Measurements from ENCODE around the gene GXYLT2. TPM values are rescaled to one million over a fixed set of nuclear protein-coding genes. Genes with fewer than 3 reads are reported as not detected.

Gene GXYLT2
- total and polyA plus RNA-seq, 10 of the 15 experiments (the other 5 are each of a cell fraction or from before 2014, with no cell fraction given) = 0.27 to 2.6 (median 0.78) TPM

GRCh38 chr3:72897758-72898007 is 9.8 kb downstream of the GXYLT2 start:
- no TSS peak for BruUV-seq (replicated peaks)

More at GRCh38 chr3:72897758-72898007, 9.8 kb downstream of the GXYLT2 start:
- DNase-seq (ENCODE audit: low read depth, low spot score) (no peak), ATAC-seq (no peak), FAIRE-seq (no peak)
- Histone ChIP-seq H3K36me3 (ENCODE audit: control insufficient read depth in 2 of 2, insufficient read depth in 2 of 2, low read length in 1 of 2) (no peaks in the 10 kb centered on the region), H3K4me2 (ENCODE audit: control insufficient read depth, insufficient read depth) (no peak overlapping the region), H3K4me3 (no peak overlapping the region), H4K20me1 (ENCODE audit: control insufficient read depth, insufficient read depth) (no peaks in the 10 kb centered on the region), H3K9ac (ENCODE audit: control insufficient read depth, insufficient read depth, low read length) (no peak overlapping the region), H3K27ac (ENCODE audit: control insufficient read depth, insufficient read depth) (no peak overlapping the region), H3K79me2 (ENCODE audit: control insufficient read depth, insufficient read depth, low read length) (no peaks in the 10 kb centered on the region), H2AFZ (ENCODE audit: control insufficient read depth, low read depth, low read length) (no peak overlapping the region), H3K27me3 (replicated peaks in 1 of 2; ENCODE audit: control insufficient read depth in 2 of 2, insufficient read depth in 2 of 2, low read length in 1 of 2) (no peaks in the 10 kb centered on the region), H3K4me1 (ENCODE audit: control insufficient read depth, insufficient read depth, low read length) (no peaks in the 10 kb centered on the region), H3K9me3 (replicated peaks; ENCODE audit: control insufficient read depth, insufficient read depth, low read length) (no peaks in the 10 kb centered on the region)
- in situ Hi-C loops (cut with MboI) (no loop called here), intact Hi-C loops (cut with micrococcal nuclease; ENCODE audit: unreplicated experiment) (no loop called here)
- CTCF ChIA-PET = no interaction called here
- SMC1A ChIA-PET (ENCODE audit: uncharacterized antibody, unreplicated experiment) = no interaction called here
- TF ChIP-seq PML (IDR thresholded peaks at IDR 0.05; ENCODE audit: low read length) = no peak
- no peak for TF ChIP-seq ZSCAN29 (IDR thresholded peaks at IDR 0.05)
- TF ChIP-seq IRF5 (IDR thresholded peaks at IDR 0.05; ENCODE audit: borderline replicate concordance) = no peak
- TF ChIP-seq MEF2A (IDR thresholded peaks at IDR 0.05; ENCODE audit: insufficient read depth, low read depth, low read length) = no peak
- TF ChIP-seq SMC3 (IDR thresholded peaks at IDR 0.05; ENCODE audit: borderline replicate concordance, low read length) = no peak
- no peak for TF ChIP-seq MXI1 (IDR thresholded peaks at IDR 0.05; ENCODE audit: low read depth, low read length)
- no peak for TF ChIP-seq NFYA (IDR thresholded peaks at IDR 0.05; ENCODE audit: borderline replicate concordance, low read depth, low read length)
- TF ChIP-seq SUZ12 (IDR thresholded peaks at IDR 0.05; ENCODE audit: unreplicated experiment) = no peak
- TF ChIP-seq RFX5 (IDR thresholded peaks at IDR 0.05; ENCODE audit: low read depth, low read length) = no peak
- no peak for TF ChIP-seq CBX3 (IDR thresholded peaks at IDR 0.05; ENCODE audit: borderline replicate concordance, low read depth)
- TF ChIP-seq ASH2L (IDR thresholded peaks at IDR 0.05; ENCODE audit: borderline replicate concordance, low read depth) = no peak
- no peak for TF ChIP-seq TCF3 (IDR thresholded peaks at IDR 0.05; ENCODE audit: borderline replicate concordance, insufficient read depth, low read depth, low read length)
- no peak for TF ChIP-seq EGR1 (IDR thresholded peaks at IDR 0.05; ENCODE audit: borderline replicate concordance in 1 of 2, low read depth in 2 of 2, low read length in 2 of 2)
- TF ChIP-seq ZNF384 (IDR thresholded peaks at IDR 0.05; ENCODE audit: borderline replicate concordance, low read depth, low read length) = no peak
- TF ChIP-seq RCOR1 (conservative IDR thresholded peaks at IDR 0.05; ENCODE audit: low read depth, low read length) = no peak
- no peak for TF ChIP-seq SP1 (IDR thresholded peaks at IDR 0.05; ENCODE audit: low read depth, low read length)
- TF ChIP-seq MYB (IDR thresholded peaks at IDR 0.05; ENCODE audit: borderline replicate concordance, low read depth, low read length) = no peak
- POLR2A ChIA-PET = no interaction called here
- RAD21 ChIA-PET (ENCODE audit: unreplicated experiment) = no interaction called here

Measured in GM12878 (cell line).